ENCODE measurements around the gene DDX1. TPM values are rescaled to one million over a fixed set of nuclear protein-coding genes. Genes with fewer than 3 reads are reported as not detected.

DDX1 gene
- total and polyA plus RNA-seq, 2 donors from 2014 or later: 84.0 to 90.0 TPM

DNA sequence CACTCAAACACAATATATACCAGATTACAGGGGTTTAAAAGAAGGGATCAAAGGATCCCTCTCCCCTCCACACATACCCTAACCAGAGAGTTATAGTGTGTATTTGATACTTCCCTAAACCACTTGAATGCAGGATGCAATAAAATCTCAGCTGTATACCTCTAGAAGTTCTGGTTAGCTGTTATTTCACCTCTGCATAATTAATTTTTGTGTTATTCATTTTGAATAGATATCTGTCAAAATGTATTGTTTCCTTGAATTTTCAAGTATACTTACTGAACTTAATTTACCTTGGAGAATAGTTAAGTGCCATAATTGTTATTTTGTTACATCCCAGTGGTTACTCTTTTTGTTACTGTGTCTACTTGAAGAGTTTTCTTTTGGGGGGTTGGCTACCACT lies 34.5 kb downstream of the DDX1 start:
- no peaks in the 10 kb centered on the region for H3K4me1 ChIP-seq (ENCODE audit: control insufficient read depth in 2 of 3, insufficient read depth in 2 of 3, low read depth in 1 of 3, low read length in 3 of 3)
- H3K27me3 ChIP-seq (ENCODE audit: control insufficient read depth, insufficient read depth, low read length): no peaks in the 10 kb centered on the region
- H3K9me3 ChIP-seq (ENCODE audit: control insufficient read depth in 2 of 3, insufficient read depth in 1 of 3, low read length in 3 of 3): no peaks in the 10 kb centered on the region
- DNase-seq (no peak), FAIRE-seq (no peak)
- H3K9ac ChIP-seq (ENCODE audit: low read length in 3 of 3): no peak overlapping the region
- TF ChIP-seq, protein P1, sequence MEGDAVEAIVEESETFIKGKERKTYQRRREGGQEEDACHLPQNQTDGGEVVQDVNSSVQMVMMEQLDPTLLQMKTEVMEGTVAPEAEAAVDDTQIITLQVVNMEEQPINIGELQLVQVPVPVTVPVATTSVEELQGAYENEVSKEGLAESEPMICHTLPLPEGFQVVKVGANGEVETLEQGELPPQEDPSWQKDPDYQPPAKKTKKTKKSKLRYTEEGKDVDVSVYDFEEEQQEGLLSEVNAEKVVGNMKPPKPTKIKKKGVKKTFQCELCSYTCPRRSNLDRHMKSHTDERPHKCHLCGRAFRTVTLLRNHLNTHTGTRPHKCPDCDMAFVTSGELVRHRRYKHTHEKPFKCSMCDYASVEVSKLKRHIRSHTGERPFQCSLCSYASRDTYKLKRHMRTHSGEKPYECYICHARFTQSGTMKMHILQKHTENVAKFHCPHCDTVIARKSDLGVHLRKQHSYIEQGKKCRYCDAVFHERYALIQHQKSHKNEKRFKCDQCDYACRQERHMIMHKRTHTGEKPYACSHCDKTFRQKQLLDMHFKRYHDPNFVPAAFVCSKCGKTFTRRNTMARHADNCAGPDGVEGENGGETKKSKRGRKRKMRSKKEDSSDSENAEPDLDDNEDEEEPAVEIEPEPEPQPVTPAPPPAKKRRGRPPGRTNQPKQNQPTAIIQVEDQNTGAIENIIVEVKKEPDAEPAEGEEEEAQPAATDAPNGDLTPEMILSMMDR (IDR thresholded peaks at IDR 0.05; ENCODE audit: borderline replicate concordance, extremely low read depth, insufficient read depth): no peak
- no peak overlapping the region for H3K27ac ChIP-seq (ENCODE audit: low read depth in 2 of 2, low read length in 2 of 2)
- intact Hi-C loops (cut with DNase I): no loop called here
- no peak overlapping the region for H3K4me3 ChIP-seq (ENCODE audit: low read length in 3 of 3)
- peaks cover 19 to 38% (median 23%) of the 10 kb centered on the region in 3 donors for H3K36me3 ChIP-seq (ENCODE audit: control insufficient read depth in 2 of 3, insufficient read depth in 3 of 3, low read length in 3 of 3)

DNA sequence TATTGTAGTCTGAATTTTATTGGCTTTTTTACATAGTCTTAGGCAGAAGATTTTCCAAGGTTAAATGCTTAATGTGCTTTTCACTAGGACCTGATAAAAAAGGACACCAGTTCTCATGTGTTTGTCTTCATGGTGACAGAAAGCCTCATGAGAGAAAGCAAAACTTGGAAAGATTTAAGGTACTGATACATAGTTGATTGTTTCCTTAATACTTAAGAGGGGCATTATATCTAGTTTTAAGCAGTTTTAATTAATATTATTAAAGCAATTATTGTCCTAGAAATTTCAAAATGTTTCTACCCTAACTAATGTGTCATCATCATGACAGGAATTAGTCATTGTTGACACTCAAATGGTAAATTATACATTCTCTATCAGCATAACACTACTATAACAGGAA lies 35.3 kb downstream of the DDX1 start:
- TF ChIP-seq, protein P1 (IDR thresholded peaks at IDR 0.05; ENCODE audit: borderline replicate concordance, extremely low read depth, insufficient read depth): no peak
- Histone ChIP-seq H3K27me3 (ENCODE audit: control insufficient read depth, insufficient read depth, low read length) (no peaks in the 10 kb centered on the region), H3K9me3 (ENCODE audit: control insufficient read depth in 2 of 3, insufficient read depth in 1 of 3, low read length in 3 of 3) (no peaks in the 10 kb centered on the region), H3K36me3 (ENCODE audit: control insufficient read depth in 2 of 3, insufficient read depth in 3 of 3, low read length in 3 of 3) (peaks cover 22 to 46% (median 24%) of the 10 kb centered on the region in 3 donors), H3K4me3 (ENCODE audit: low read length in 3 of 3) (no peak overlapping the region), H3K27ac (ENCODE audit: low read depth in 2 of 2, low read length in 2 of 2) (no peak overlapping the region), H3K4me1 (ENCODE audit: control insufficient read depth in 2 of 3, insufficient read depth in 2 of 3, low read depth in 1 of 3, low read length in 3 of 3) (no peaks in the 10 kb centered on the region), H3K9ac (ENCODE audit: low read length in 3 of 3) (no peak overlapping the region)
- DNase-seq (no peak), FAIRE-seq (no peak)
- intact Hi-C loops (cut with DNase I): no loop called here

DNA sequence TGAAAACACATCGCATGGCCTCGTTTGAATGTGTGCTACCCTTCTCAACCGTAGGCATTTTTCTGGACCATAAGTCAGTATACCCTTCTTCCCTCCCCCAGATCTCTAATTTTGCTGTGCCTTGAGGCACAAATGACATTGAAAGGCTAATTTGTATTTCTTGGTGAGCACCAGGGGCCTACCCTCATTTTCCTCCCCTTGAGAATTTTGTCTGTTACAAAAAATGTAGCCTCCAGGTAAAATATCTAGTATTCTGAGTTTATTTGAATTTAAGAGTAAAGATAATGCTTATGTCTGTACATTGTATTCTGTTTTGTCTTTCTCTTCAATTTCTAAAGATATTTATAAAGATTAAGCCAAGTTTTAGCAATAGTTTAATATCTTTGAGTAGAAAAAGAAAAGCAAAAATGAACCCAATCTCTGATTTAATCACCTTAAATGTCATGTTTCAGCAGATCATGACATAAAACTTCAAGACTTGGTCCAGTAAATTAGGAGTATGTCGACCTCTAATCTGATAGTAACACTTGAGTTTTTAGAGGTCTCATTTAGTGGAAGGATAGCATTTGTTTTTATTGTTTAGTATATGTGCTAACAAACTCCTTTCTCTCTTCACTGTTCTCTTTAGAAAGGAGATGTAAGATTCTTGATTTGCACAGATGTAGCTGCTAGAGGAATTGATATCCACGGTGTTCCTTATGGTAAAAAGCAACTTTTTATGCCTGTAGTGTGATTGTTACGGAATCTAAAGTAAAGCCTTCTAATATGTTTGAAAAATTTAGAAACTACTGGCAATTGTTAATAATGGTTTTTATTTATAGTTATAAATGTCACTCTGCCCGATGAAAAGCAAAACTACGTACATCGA lies 36.4 kb downstream of the DDX1 start:
- peaks cover 0 to 5% (median 4%) of the 10 kb centered on the region in 3 donors for H3K4me1 ChIP-seq (ENCODE audit: control insufficient read depth in 2 of 3, insufficient read depth in 2 of 3, low read depth in 1 of 3, low read length in 3 of 3)
- H3K36me3 ChIP-seq (ENCODE audit: control insufficient read depth in 2 of 3, insufficient read depth in 3 of 3, low read length in 3 of 3): peaks cover 26 to 51% (median 26%) of the 10 kb centered on the region in 3 donors
- FAIRE-seq: no peak
- TF ChIP-seq, protein P1 (IDR thresholded peaks at IDR 0.05; ENCODE audit: borderline replicate concordance, extremely low read depth, insufficient read depth): no peak
- H3K9me3 ChIP-seq (ENCODE audit: control insufficient read depth in 2 of 3, insufficient read depth in 1 of 3, low read length in 3 of 3): no peaks in the 10 kb centered on the region
- no peak overlapping the region for H3K4me3 ChIP-seq (ENCODE audit: low read length in 3 of 3)
- intact Hi-C loops (cut with DNase I): no loop called here
- no peak overlapping the region for H3K27ac ChIP-seq (ENCODE audit: low read depth in 2 of 2, low read length in 2 of 2)
- no peak for DNase-seq
- H3K9ac ChIP-seq (ENCODE audit: low read length in 3 of 3): no peak overlapping the region
- H3K27me3 ChIP-seq (ENCODE audit: control insufficient read depth, insufficient read depth, low read length): no peaks in the 10 kb centered on the region

All from kidney (tissue), 14 donors.